Measurements from ENCODE around the gene LRFN2.

The LRFN2 gene

GRCh38 chr6:40585651-40586269 lies 1.4 kb downstream of the LRFN2 start:
- no peak for DNase-seq

GRCh38 chr6:40585223-40585622 lies 1.9 kb downstream of the LRFN2 start:
- DNase-seq: no peak

- no peak for DNase-seq
These were observed 2.4 kb downstream of the LRFN2 start for GRCh38 chr6:40584741-40585140.

- no peak for DNase-seq
These were observed 3.5 kb downstream of the LRFN2 start for GRCh38 chr6:40583709-40584108.

- DNase-seq: peak; percentile 2
These were observed 4.3 kb downstream of the LRFN2 start for GRCh38 chr6:40582892-40583291.

- DNase-seq: no peak
These were observed 8.1 kb downstream of the LRFN2 start for GRCh38 chr6:40579101-40579500.

GRCh38 chr6:40577672-40578071 lies 9.5 kb downstream of the LRFN2 start:
- DNase-seq: no peak

- DNase-seq: no peak
These were observed 13.9 kb downstream of the LRFN2 start for GRCh38 chr6:40573221-40573620.

- DNase-seq: no peak
These were observed 17.8 kb downstream of the LRFN2 start for GRCh38 chr6:40569162-40569910.

GRCh38 chr6:40568062-40568708 lies 19.0 kb downstream of the LRFN2 start:
- no peak for DNase-seq

- no peak for DNase-seq
These were observed 24.1 kb downstream of the LRFN2 start for GRCh38 chr6:40563111-40563510.

- DNase-seq: no peak
These were observed 28.1 kb downstream of the LRFN2 start for GRCh38 chr6:40559056-40559455.

GRCh38 chr6:40558102-40558501 lies 29.1 kb downstream of the LRFN2 start:
- DNase-seq: no peak

GRCh38 chr6:40556881-40557280 lies 30.3 kb downstream of the LRFN2 start:
- DNase-seq: no peak

- DNase-seq: no peak
These were observed 31.1 kb downstream of the LRFN2 start for GRCh38 chr6:40556023-40556422.

GRCh38 chr6:40555092-40555491 lies 32.1 kb downstream of the LRFN2 start:
- no peak for DNase-seq

- DNase-seq: no peak
These were observed 34.2 kb downstream of the LRFN2 start for GRCh38 chr6:40552941-40553340.

- no peak for DNase-seq
These were observed 35.1 kb downstream of the LRFN2 start for GRCh38 chr6:40551966-40552505.

- peak; percentile 33 for DNase-seq
These were observed 36.7 kb downstream of the LRFN2 start for GRCh38 chr6:40550202-40551101.

- DNase-seq: no peak
These were observed 41.2 kb downstream of the LRFN2 start for GRCh38 chr6:40545954-40546353.

- no peak for DNase-seq
These were observed 43.4 kb downstream of the LRFN2 start for GRCh38 chr6:40543776-40544175.

- DNase-seq: no peak
These were observed 44.0 kb downstream of the LRFN2 start for GRCh38 chr6:40543146-40543545.

Measured in CD4-positive, alpha-beta T cell treated with Interleukin-4 for 4 hours (primary cell).